GM21526 (cell line): Measurements from ENCODE around the gene TAF7L.

ENCODE experiments used
- ATAC-seq: cut with Tn5 transposase; IDR thresholded peaks from one replicate; pipeline ENCODE4 v1.9.1; 2021; ENCODE audit warnings: moderate library complexity; ENCODE audit not compliant: unreplicated experiment, low FRiP score

The TAF7L gene

DNA sequence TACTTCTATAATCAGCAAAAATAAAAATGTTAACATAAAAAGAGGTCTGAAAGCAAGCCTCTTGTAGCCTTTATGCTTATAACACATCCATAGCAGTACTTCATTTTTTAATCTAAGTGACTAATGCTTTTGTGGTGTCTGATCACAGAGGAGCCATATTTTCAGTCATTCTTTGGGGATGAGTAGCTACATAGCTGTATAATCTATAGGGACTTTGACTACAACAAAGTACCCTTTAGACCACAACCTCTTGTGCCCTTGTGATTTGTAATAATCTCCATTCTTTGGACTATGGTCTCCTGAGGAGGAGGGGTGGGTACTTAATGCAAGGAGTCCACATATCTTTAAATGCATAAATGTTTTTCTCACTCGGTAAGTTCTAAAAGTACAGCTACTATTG, 62.0 kb downstream of the TAF7L start:
- ATAC-seq, result no peak

DNA sequence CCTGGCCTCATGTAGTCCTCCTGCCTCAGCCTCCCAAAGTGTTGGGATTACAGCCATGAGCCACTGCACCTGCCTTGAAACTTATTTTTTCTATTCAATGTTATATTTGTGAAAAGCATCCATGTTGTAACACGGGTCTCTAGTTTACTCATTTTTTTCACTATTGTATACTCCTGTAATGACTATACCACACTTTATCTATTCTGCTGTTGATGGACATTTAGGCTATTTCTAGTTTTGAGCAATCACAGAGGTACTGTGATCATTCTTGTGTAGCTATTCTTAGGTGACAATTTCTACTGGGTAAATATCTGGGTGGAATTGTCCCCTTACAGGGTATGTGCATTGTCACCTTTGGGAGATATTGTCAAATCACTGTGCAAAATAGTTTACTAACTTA, 67.9 kb downstream of the TAF7L start:
- ATAC-seq, result no peak

DNA sequence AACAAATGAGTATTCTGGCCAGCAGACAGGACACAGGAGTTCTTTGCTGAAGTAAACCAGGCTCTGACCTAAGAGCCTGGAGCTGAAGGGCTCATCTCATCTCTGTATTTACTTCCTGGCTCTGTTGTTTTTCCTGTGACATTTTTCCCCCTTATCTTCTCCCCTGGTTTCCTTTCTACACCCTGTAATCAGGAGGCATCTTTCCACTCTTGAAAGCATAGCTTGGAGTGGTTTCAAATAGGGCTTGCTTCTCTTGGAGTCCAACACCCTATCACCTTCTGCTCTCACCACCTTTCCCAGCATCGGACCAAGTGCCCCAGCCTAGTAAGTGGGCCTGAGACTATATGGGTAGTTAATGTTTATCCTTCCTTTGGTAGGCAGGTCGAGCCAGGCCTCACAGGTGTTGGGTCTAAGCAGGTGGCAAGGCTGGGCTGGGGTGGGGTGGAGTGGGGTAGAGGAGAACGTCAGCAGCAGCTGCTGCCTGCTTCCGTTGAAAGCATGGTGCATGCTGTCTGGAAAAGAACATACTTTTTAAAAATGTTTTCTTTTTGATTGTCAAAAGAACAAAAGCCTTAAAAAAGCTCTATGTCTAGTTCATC, 70.4 kb downstream of the TAF7L start:
- no peak for ATAC-seq

DNA sequence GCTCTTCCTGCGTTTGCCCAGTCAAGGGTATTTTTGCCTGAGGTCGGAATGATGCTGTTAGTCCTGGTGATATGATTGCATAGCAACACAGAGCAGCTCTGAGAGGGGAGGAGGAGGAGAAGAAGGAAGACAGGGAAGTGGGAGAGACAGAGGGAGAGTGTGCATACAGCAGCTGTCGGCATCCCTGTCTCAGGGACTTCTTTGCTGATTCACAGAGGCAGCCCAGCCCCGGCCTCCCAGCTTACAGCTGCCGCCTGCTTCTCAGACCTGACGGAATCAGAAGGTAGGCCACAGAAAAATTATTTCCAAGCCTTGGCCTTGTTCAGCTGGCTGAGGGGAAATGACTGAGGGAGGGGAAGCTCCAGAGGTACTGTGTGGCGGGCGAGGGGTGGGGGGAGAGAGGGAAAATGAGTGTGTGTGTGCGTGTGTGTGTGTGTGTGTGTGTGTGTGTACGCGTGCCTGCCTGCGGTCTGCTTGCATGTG, 71.2 kb downstream of the TAF7L start:
- no peak for ATAC-seq

DNA sequence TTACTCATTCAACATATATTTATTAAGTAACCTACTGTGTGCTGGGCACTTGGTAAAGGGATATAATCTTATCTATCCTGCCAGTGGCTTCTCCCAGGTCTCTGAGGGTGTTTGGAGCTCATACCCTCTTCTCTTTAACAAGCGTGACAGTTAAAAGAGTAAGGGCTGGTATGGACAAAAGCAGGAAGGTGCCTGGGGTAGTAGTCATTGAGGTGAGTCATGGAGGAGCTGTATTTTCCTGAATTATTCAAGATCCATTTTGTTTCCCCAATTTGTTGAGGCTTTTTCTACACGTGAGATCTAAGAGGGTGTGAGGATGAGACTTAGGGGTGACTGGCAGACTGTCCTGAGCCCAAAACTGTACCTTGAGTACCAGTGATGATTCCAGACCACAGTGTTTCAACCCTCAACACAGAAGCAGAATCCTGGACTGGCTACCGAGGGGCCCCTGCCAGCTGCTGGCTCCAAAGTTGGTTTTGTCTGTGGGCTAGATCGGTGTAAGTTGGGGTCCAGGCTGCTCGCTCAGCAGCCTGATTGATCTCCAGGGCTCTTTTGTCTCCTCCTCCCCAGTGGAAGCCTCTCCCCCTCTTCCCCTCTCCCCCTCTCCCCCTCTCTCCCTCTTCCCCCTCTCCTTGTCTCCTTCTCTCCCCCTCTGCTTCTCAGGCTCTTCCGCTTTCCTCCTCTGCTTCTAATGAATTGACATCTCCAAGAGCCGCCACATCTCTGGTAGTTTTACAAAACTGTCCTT, 71.8 kb downstream of the TAF7L start, which contains the start of gene DRP2:
Gene DRP2, plus strand, starts transcription at position 671 of the 748 bp plus-strand sequence. CDS start 11,862 bp downstream, outside the sequence.
- ATAC-seq, result no peak
